H1 (cell line): ENCODE measurements around the gene CCS. TPM values are rescaled to one million over a fixed set of nuclear protein-coding genes. Genes with fewer than 3 reads are reported as not detected.

ENCODE experiments used
- CTCF ChIA-PET: fragments of 300-600 bp; sonication (Branson Sonifier 250); formaldehyde crosslinking; loops from one replicate; lab custom pipeline; 2021; ENCODE audit not compliant: partially characterized antibody; lab: Charles Lee
- POLR2A ChIA-PET: fragments of 300-600 bp; sonication (Branson Sonifier 250); formaldehyde crosslinking; loops from one replicate; lab custom pipeline; 2021; ENCODE audit warnings: inconsistent platforms; ENCODE audit not compliant: partially characterized antibody; lab: Charles Lee
- DNase-seq, 2 experiments: peaks; one replicate each; pipeline versions ENCODE4 v3.0.0 to v3.0.0-alpha.2; 2010 to 2022; ENCODE audit warnings: low spot score in 2 of 2, low read depth in 1 of 2, mixed read lengths in 1 of 2
- FAIRE-seq: peaks from 2 replicates; lab custom pipeline; 2011; peaks lifted over from hg19 to GRCh38; lab: Jason Lieb, UNC
- H2AFZ ChIP-seq: 2 replicates; pipeline ENCODE4 v1.8.1; 2012; ENCODE audit warnings: low read length, inconsistent platforms
- H2AK5ac ChIP-seq: 2 replicates; pipeline ENCODE4 v1.6.1; 2013; ENCODE audit warnings: low read depth, low read length
- H2BK120ac ChIP-seq: replicated peaks from 2 replicates; pipeline ENCODE3; 2013; ENCODE audit warnings: low read depth, low read length, inconsistent platforms
- H2BK12ac ChIP-seq: 2 replicates; pipeline ENCODE4 v1.6.1; 2013; ENCODE audit warnings: low read depth, low read length
- H2BK15ac ChIP-seq: 2 replicates; pipeline ENCODE4 v1.6.1; 2013; ENCODE audit warnings: low read length
- H2BK20ac ChIP-seq: 2 replicates; pipeline ENCODE4 v1.6.1; 2013; ENCODE audit warnings: low read length
- H2BK5ac ChIP-seq: 2 replicates; pipeline ENCODE4 v1.6.1; 2013; ENCODE audit warnings: low read depth, low read length
- H3K14ac ChIP-seq: 2 replicates; pipeline ENCODE4 v1.6.1; 2013; ENCODE audit warnings: inconsistent platforms; ENCODE audit not compliant: insufficient read length
- H3K18ac ChIP-seq: 2 replicates; pipeline ENCODE4 v1.6.1; 2013; ENCODE audit warnings: low read length; ENCODE audit errors: extremely low read depth
- H3K23ac ChIP-seq: 2 replicates; pipeline ENCODE4 v1.6.1; 2013; ENCODE audit warnings: inconsistent platforms; ENCODE audit not compliant: insufficient read length
- H3K23me2 ChIP-seq: 2 replicates; pipeline ENCODE4 v1.6.1; 2013; ENCODE audit warnings: low read depth, low read length
- H3K27ac ChIP-seq: 2 replicates; pipeline ENCODE4 v1.6.1; 2011; ENCODE audit warnings: low read depth, low read length, inconsistent platforms
- H3K27me3 ChIP-seq, 4 experiments: replicated peaks in 1 of 4; 1 replicate in 1 of 4; 2 replicates in 3 of 4; pipeline versions ENCODE4 v1.6.1 to v1.8.1; 2011 to 2013; ENCODE audit warnings: low read length in 3 of 4, mild to moderate bottlenecking in 3 of 4, inconsistent platforms in 2 of 4, mixed read lengths in 2 of 4, moderate library complexity in 1 of 4; ENCODE audit not compliant: control insufficient read depth in 3 of 4, insufficient read depth in 3 of 4; ENCODE audit errors: extremely low read depth in 1 of 4
- H3K36me3 ChIP-seq, 4 experiments: 2 replicates each; pipeline versions ENCODE4 v1.6.1 to v1.8.1; 2011 to 2013; ENCODE audit warnings: mild to moderate bottlenecking in 4 of 4, low read length in 3 of 4, moderate library complexity in 2 of 4, control low read depth in 1 of 4, inconsistent platforms in 1 of 4; ENCODE audit not compliant: insufficient read depth in 4 of 4, control insufficient read depth in 2 of 4
- H3K4ac ChIP-seq: replicated peaks from 2 replicates; pipeline ENCODE3; 2013; ENCODE audit warnings: low read length, low read depth, mixed read lengths, inconsistent platforms; ENCODE audit not compliant: insufficient read length
- H3K4me1 ChIP-seq, 4 experiments: replicated peaks in 1 of 4; 1 replicate in 1 of 4; 2 replicates in 3 of 4; pipeline versions ENCODE4 v1.6.1 to v1.8.1; 2011 to 2013; ENCODE audit warnings: low read length in 3 of 4, inconsistent platforms in 2 of 4, mixed read lengths in 1 of 4; ENCODE audit not compliant: insufficient read depth in 4 of 4, control insufficient read depth in 3 of 4
- H3K4me2 ChIP-seq, 2 experiments: 2 replicates each; pipeline versions ENCODE4 v1.6.1 to v1.8.1; 2011 to 2013; ENCODE audit warnings: low read depth in 2 of 2, low read length in 2 of 2, control low read depth in 1 of 2, inconsistent platforms in 1 of 2, mild to moderate bottlenecking in 1 of 2; ENCODE audit not compliant: insufficient read depth in 1 of 2
- H3K4me3 ChIP-seq, 4 experiments: fragments of 200-600, 300-600 bp in 1 of 4; sonication (generic), shearing (Covaris generic), sonication (Bioruptor Twin) in 1 of 4; 2 replicates each; pipeline versions ENCODE4 v1.5.1 to v1.8.1; 2011 to 2016; ENCODE audit warnings: low read length in 4 of 4, low read depth in 3 of 4, control low read depth in 2 of 4, inconsistent platforms in 2 of 4, mild to moderate bottlenecking in 2 of 4, mixed read lengths in 1 of 4, moderate library complexity in 1 of 4; ENCODE audit not compliant: insufficient read depth in 2 of 4; ENCODE audit errors: extremely low read depth in 1 of 4
- H3K56ac ChIP-seq: replicated peaks from 2 replicates; pipeline ENCODE3; 2013; ENCODE audit warnings: low read depth, mild to moderate bottlenecking, mixed read lengths, low read length, inconsistent platforms; ENCODE audit not compliant: insufficient read length
- H3K79me1 ChIP-seq: 2 replicates; pipeline ENCODE4 v1.6.1; 2013; ENCODE audit warnings: low read depth, low read length, control low read depth
- H3K79me2 ChIP-seq, 2 experiments: 2 replicates each; pipeline versions ENCODE4 v1.6.1 to v1.8.1; 2012 to 2013; ENCODE audit warnings: low read length in 2 of 2, mild to moderate bottlenecking in 2 of 2, inconsistent platforms in 1 of 2; ENCODE audit not compliant: insufficient read depth in 2 of 2, control insufficient read depth in 1 of 2
- H3K9ac ChIP-seq, 4 experiments: replicated peaks in 1 of 4; 1 replicate in 1 of 4; 2 replicates in 3 of 4; pipeline versions ENCODE4 v1.6.1 to v1.8.1; 2011 to 2013; ENCODE audit warnings: low read depth in 3 of 4, low read length in 3 of 4, control low read depth in 2 of 4, mild to moderate bottlenecking in 2 of 4, moderate library complexity in 2 of 4, inconsistent platforms in 1 of 4; ENCODE audit errors: extremely low read depth in 1 of 4
- H3K9me3 ChIP-seq, 2 experiments: 2 replicates each; pipeline versions ENCODE4 v1.6.1 to v1.8.1; 2012 to 2013; ENCODE audit warnings: mild to moderate bottlenecking in 2 of 2, moderate library complexity in 2 of 2, control low read depth in 1 of 2, inconsistent platforms in 1 of 2, low read depth in 1 of 2, low read length in 1 of 2, mixed read lengths in 1 of 2; ENCODE audit not compliant: insufficient read depth in 2 of 2
- H4K20me1 ChIP-seq, 2 experiments: replicated peaks in 1 of 2; 2 replicates each; pipeline versions ENCODE3 to v1.8.1; 2011 to 2013; ENCODE audit warnings: inconsistent platforms in 2 of 2, low read length in 2 of 2, mild to moderate bottlenecking in 1 of 2; ENCODE audit not compliant: insufficient read depth in 2 of 2, control insufficient read depth in 1 of 2
- H4K5ac ChIP-seq: 2 replicates; pipeline ENCODE4 v1.6.1; 2013; ENCODE audit warnings: low read length, low read depth, mixed read lengths, inconsistent platforms; ENCODE audit not compliant: insufficient read length
- H4K8ac ChIP-seq: 2 replicates; pipeline ENCODE4 v1.8.0; 2013; ENCODE audit warnings: mild to moderate bottlenecking, moderate library complexity, low read length, inconsistent platforms; ENCODE audit not compliant: insufficient read depth; ENCODE audit errors: extremely low read depth
- H4K91ac ChIP-seq: replicated peaks from 2 replicates; pipeline ENCODE3; 2013; ENCODE audit warnings: low read length, mixed read lengths, inconsistent platforms; ENCODE audit not compliant: insufficient read length
- EP300 ChIP-seq, 2 experiments: IDR thresholded peaks; 1 replicate in 1 of 2; 2 replicates in 1 of 2; pipeline ENCODE4 v1.6.1; 2011 to 2012; ENCODE audit warnings: low read depth in 2 of 2, low read length in 2 of 2, mild to moderate bottlenecking in 2 of 2, borderline replicate concordance in 1 of 2, inconsistent platforms in 1 of 2, moderate library complexity in 1 of 2
- GABPA ChIP-seq: IDR thresholded peaks from 2 replicates; pipeline ENCODE4 v1.6.1; 2011; ENCODE audit warnings: mild to moderate bottlenecking, low read length, moderate library complexity, borderline replicate concordance; ENCODE audit not compliant: insufficient read depth
- KDM4A ChIP-seq: IDR thresholded peaks from one replicate; pipeline ENCODE4 v1.7.1; 2012; ENCODE audit warnings: low read depth, mild to moderate bottlenecking, moderate library complexity, low read length, inconsistent platforms; ENCODE audit not compliant: severe bottlenecking
- KDM5A ChIP-seq: fragments of 200-600 bp; IDR thresholded peaks from 2 replicates; pipeline ENCODE4 v1.7.1; 2012; ENCODE audit warnings: mild to moderate bottlenecking, low read length, inconsistent platforms, mixed read lengths
- NRF1 ChIP-seq: IDR thresholded peaks from 2 replicates; pipeline ENCODE4 v1.6.1; 2011; ENCODE audit warnings: mild to moderate bottlenecking, low read depth, low read length, improper control_type of control experiment
- POLR2A ChIP-seq, 2 experiments: IDR thresholded peaks; 1 replicate in 1 of 2; 2 replicates in 1 of 2; pipeline ENCODE4 v1.6.1; 2011; ENCODE audit warnings: low read depth in 2 of 2, low read length in 2 of 2, mild to moderate bottlenecking in 2 of 2; ENCODE audit errors: control extremely low read depth in 1 of 2
- POLR2AphosphoS5 ChIP-seq: IDR thresholded peaks from 2 replicates; pipeline ENCODE4 v1.6.1; 2011; ENCODE audit warnings: low read depth, low read length
- POU5F1 ChIP-seq: IDR thresholded peaks from 2 replicates; pipeline ENCODE4 v1.6.1; 2011; ENCODE audit warnings: low read depth, mild to moderate bottlenecking, low read length, moderate library complexity
- SAP30 ChIP-seq: fragments of 300-600 bp; sonication (generic); IDR thresholded peaks from 2 replicates; pipeline ENCODE4 v1.7.1; 2012; ENCODE audit warnings: low read length, moderate library complexity, mild to moderate bottlenecking, inconsistent platforms; ENCODE audit not compliant: insufficient read depth, insufficient replicate concordance
- SP4 ChIP-seq: IDR thresholded peaks from 2 replicates; pipeline ENCODE4 v1.6.1; 2012; ENCODE audit warnings: low read length, inconsistent platforms
- WGBS, 2 experiments: shearing (Covaris generic) in 1 of 2; methylation state at CpG; one replicate each; pipeline versions ENCODE4 v1.1.6 to v1.1.7; 2013 to 2015; ENCODE audit warnings: low lambda C conversion rate in 2 of 2, mixed read lengths in 2 of 2, inconsistent platforms in 1 of 2, low coverage in 1 of 2, missing lambda C conversion rate in 1 of 2; ENCODE audit not compliant: insufficient replicate concordance in 2 of 2, insufficient coverage in 1 of 2, insufficient read length in 1 of 2; ENCODE audit errors: extremely low coverage in 1 of 2, missing lambda C conversion rate in 1 of 2; 5-methylcytosine and 5-hydroxymethylcytosine counted together
- polyA plus RNA-seq, 7 experiments: library from polyadenylated mRNA; depleted of rRNA in 3 of 7; stranded (reverse) in 5 of 7; unstranded in 2 of 7; fragments of >200 nt in 5 of 7; fragments of 200-250 nt in 2 of 7; gene quantifications; 1 replicate in 5 of 7; 2 replicates in 1 of 7; 4 replicates in 1 of 7; pipeline versions ENCODE4 v1.2.1 to v1.2.3, GENCODE V29; 2011 to 2013; ENCODE audit warnings: missing spikeins in 2 of 7, mixed read lengths in 2 of 7
- total RNA-seq: library from RNA; stranded (reverse); fragmentation: NEBNext Ultra II Directional; extraction: Animal tissue kit (Norgen Biotek cat#: 25700); gene quantifications from 2 replicates; pipeline ENCODE4 v1.2.1, GENCODE V29; 2021
- TF ChIP-seq, protein P1 (sequence below): IDR thresholded peaks from 2 replicates; pipeline ENCODE4 v1.6.1; 2011; ENCODE audit warnings: low read length, improper control_type of control experiment

CCS gene
- total and polyA plus RNA-seq, 2 of the 8 experiments (the other 6 are each of a cell fraction or from before 2014, with no cell fraction given): 37.1 to 37.7 TPM

DNA sequence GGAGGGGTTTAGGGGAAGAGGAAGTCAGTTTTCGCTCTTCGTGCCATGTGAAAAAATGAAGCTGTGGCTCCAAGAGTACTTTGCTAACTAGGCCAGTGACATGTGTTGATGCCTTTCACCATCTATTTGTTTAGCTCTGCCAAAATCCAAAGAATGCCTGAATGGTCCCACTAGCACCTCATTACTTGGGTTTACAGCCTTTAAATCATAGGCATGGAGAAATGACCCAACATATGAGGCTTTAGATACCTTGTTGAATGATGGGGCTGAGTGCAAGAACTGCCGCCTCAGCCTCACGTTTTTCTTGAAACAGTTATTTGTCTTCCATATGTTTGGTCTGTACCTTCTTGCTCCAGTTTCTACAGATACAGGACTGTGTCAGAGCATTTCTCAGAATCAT is 53.8 kb downstream of the CCS start:
- no peak overlapping the region for H4K8ac ChIP-seq
- H4K5ac ChIP-seq: no peak overlapping the region
- no peak overlapping the region for H3K27ac ChIP-seq
- H3K18ac ChIP-seq: no peak overlapping the region
- H3K27me3 ChIP-seq: no peaks in the 10 kb centered on the region
- H2BK5ac ChIP-seq: no peak overlapping the region
- no peak overlapping the region for H3K23ac ChIP-seq
- ChIA-PET POLR2A (interaction anchor here (1.4 to 66.2 kb wide), 6 partner anchors 4 to 133 kb away, joined by 4 to 2165 read pairs (median 10); partner anchors contain the start of genes CCDC87, CCS, CTSF and RBM14), CTCF (interaction anchor here (1.0 to 1.8 kb wide), 2 partner anchors 30 to 66 kb away, joined by 4 to 5 read pairs; partner anchors contain the start of gene RBM4B)
- H3K14ac ChIP-seq: no peak overlapping the region
- WGBS, 2 experiments: 97% methylated on average over 4 of the region's 4 CpGs; no CpG with 5 or more reads in 1 of the 2 experiments
- no peaks in the 10 kb centered on the region for H3K9me3 ChIP-seq
- peaks cover 37 to 88% (median 66%) of the 10 kb centered on the region in 4 experiments for H3K36me3 ChIP-seq
- no peak overlapping the region for H3K9ac ChIP-seq
- no peaks in the 10 kb centered on the region for H3K23me2 ChIP-seq
- TF ChIP-seq POLR2AphosphoS5: peak; percentile 45; the same call in 1 of the 2 replicates
- TF ChIP-seq SP4: no peak
- no peak for TF ChIP-seq EP300 (IDR thresholded peaks at IDR 0.05; ENCODE audit: borderline replicate concordance in 1 of 2, low read depth in 2 of 2, low read length in 2 of 2)
- TF ChIP-seq NRF1: no peak
- TF ChIP-seq POU5F1: no peak
- peak in 1 of 2 experiments; percentile 57; a peak in 2 of 3 replicates for TF ChIP-seq POLR2A (IDR thresholded peaks at IDR 0.05; ENCODE audit: control extremely low read depth in 1 of 2, low read depth in 2 of 2, low read length in 2 of 2)
- no peak for TF ChIP-seq KDM4A
- no peak for TF ChIP-seq GABPA
- TF ChIP-seq SAP30: no peak
- TF ChIP-seq, protein P1, sequence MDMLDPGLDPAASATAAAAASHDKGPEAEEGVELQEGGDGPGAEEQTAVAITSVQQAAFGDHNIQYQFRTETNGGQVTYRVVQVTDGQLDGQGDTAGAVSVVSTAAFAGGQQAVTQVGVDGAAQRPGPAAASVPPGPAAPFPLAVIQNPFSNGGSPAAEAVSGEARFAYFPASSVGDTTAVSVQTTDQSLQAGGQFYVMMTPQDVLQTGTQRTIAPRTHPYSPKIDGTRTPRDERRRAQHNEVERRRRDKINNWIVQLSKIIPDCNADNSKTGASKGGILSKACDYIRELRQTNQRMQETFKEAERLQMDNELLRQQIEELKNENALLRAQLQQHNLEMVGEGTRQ: no peak
- no peak for TF ChIP-seq KDM5A
- H4K91ac ChIP-seq: no peak overlapping the region
- FAIRE-seq (no peak), DNase-seq (no peak)
- peaks cover 46 to 96% of the 10 kb centered on the region in 2 experiments for H3K79me2 ChIP-seq
- H2BK15ac ChIP-seq: no peak overlapping the region
- no peak overlapping the region for H2AFZ ChIP-seq
- H3K4me1 ChIP-seq: peaks cover 0 to 7% (median 2%) of the 10 kb centered on the region in 4 experiments; a peak in 3 of 7 replicates
- peaks cover 45 to 50% of the 10 kb centered on the region in 2 experiments for H4K20me1 ChIP-seq
- H2BK12ac ChIP-seq: no peak overlapping the region
- no peak overlapping the region for H3K4me2 ChIP-seq
- H3K79me1 ChIP-seq: peaks cover 6% of the 10 kb centered on the region
- no peak overlapping the region for H2BK120ac ChIP-seq
- H3K4me3 ChIP-seq: no peak overlapping the region
- H3K4ac ChIP-seq: no peak overlapping the region
- H2BK20ac ChIP-seq: no peak overlapping the region
- no peak overlapping the region for H3K56ac ChIP-seq
- no peak overlapping the region for H2AK5ac ChIP-seq
